ENCODE data around the gene BAMBI. TPM values are rescaled to one million over a fixed set of nuclear protein-coding genes. Genes with fewer than 3 reads are reported as not detected.

Gene BAMBI
- total RNA-seq, 4 donors from 2014 or later = 6.4 to 18.3 (median 14.0) TPM

DNA sequence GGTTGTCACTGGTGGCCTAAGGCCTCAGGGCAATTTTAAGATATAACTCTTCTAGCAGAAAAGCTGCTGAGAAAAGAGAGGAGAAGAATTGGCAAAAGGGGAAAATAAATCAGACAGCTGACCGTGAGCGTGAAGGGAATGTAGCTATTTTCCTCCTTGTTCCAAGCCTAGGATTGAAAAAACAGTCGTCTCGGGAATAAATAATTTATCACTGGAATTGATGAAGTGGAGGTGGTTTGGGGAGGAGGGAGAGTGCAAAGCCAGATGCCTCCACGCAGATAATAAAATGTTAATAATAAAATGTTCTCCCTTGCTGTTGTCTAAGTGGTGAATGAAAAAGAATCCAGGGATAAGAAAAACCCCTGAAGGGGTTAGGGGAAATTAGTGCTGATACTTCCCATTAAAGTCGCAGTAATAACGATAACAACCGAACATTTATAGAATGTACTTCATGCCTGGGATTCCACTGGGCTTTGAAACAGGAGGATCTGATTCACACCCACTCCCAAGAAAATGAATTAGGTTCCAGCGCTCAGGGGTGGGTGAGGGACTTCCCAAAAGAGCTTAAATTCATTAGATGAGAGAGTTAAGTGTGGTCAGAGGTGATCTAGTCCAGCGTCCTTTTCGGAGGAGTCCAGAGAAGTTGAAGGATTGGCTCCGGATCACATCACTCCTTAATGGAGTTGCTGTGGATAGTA lies 27.3 kb downstream of the BAMBI start:
- Histone ChIP-seq H3K27me3 (no peaks in the 10 kb centered on the region), H3K9me3 (no peaks in the 10 kb centered on the region), H3K4me3 (no peak overlapping the region), H3K27ac (peak overlapping the region; percentile 4 to 66), H3K36me3 (no peaks in the 10 kb centered on the region), H3K4me1 (no peaks in the 10 kb centered on the region)
- intact Hi-C loops (cut with DNase I; ENCODE audit: low total_unique reads) = no loop called here
- TF ChIP-seq, protein P1, sequence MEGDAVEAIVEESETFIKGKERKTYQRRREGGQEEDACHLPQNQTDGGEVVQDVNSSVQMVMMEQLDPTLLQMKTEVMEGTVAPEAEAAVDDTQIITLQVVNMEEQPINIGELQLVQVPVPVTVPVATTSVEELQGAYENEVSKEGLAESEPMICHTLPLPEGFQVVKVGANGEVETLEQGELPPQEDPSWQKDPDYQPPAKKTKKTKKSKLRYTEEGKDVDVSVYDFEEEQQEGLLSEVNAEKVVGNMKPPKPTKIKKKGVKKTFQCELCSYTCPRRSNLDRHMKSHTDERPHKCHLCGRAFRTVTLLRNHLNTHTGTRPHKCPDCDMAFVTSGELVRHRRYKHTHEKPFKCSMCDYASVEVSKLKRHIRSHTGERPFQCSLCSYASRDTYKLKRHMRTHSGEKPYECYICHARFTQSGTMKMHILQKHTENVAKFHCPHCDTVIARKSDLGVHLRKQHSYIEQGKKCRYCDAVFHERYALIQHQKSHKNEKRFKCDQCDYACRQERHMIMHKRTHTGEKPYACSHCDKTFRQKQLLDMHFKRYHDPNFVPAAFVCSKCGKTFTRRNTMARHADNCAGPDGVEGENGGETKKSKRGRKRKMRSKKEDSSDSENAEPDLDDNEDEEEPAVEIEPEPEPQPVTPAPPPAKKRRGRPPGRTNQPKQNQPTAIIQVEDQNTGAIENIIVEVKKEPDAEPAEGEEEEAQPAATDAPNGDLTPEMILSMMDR (IDR thresholded peaks at IDR 0.05) = no peak
- TF ChIP-seq POLR2A (IDR thresholded peaks at IDR 0.05) = no peak
- no peak for DNase-seq

DNA sequence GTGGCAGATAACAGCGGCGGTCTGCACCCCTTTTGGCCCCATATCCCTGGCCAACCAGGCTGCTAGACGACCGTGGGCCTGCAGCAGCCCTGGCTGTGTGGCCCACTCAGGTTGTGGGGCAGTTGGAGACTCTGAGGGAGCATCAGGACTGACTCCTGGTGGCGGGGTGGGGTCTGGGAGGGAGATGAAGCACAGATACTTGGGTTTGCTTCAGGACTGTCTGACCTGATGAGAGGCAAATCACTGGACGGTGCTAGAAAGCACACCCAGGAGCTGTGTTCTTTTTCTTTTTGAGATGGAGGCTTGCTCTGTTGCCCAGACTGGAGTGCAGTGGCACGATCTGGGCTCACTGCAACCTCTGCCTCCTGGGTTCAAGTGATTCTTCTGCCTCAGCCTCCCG lies 28.2 kb downstream of the BAMBI start:
- Histone ChIP-seq H3K36me3 (no peaks in the 10 kb centered on the region), H3K4me1 (no peaks in the 10 kb centered on the region), H3K9me3 (no peaks in the 10 kb centered on the region), H3K27me3 (no peaks in the 10 kb centered on the region), H3K4me3 (no peak overlapping the region), H3K27ac (peak overlapping the region; percentile 4 to 66)
- no peak for TF ChIP-seq POLR2A (IDR thresholded peaks at IDR 0.05)
- TF ChIP-seq, protein P1 (IDR thresholded peaks at IDR 0.05) = no peak
- DNase-seq = no peak
- intact Hi-C loops (cut with DNase I; ENCODE audit: low total_unique reads) = no loop called here

DNA sequence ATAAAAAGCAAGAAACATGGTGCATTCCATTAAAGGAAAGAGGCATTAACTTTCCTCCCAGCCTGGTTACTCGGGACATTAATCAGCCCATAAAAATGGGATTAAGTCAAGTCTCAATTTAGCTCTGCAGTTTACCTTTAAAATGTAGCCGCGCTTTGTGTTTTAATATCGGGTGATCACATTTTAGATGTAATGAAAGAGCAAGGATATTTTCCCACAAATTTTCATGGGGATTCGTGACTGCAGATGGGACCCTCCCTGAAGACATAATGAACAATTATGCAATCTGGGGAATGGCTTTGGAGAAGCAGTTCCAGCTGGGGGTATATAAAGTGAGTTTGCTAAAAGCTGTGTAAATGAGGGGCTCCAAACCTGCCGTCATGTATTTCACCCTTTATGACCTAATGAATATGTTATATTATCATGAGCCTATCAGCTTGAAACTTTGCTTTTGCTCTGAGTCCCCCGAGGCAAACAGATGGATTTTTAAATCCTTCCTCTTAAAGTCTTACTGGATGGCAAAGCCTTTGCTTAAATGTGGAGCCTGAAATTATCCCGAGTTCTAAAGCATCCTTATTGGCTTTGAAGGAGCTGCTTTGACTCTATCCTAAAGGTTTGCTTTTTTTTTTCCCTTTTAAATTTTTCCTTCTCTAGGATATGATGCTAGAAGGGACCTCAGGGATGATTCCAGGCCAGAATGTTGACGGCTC lies 31.8 kb downstream of the BAMBI start:
- intact Hi-C loops (cut with DNase I; ENCODE audit: low total_unique reads) = no loop called here
- H3K27ac ChIP-seq = no peak overlapping the region
- DNase-seq = no peak
- no peaks in the 10 kb centered on the region for H3K4me1 ChIP-seq
- no peaks in the 10 kb centered on the region for H3K36me3 ChIP-seq
- no peaks in the 10 kb centered on the region for H3K27me3 ChIP-seq
- TF ChIP-seq POLR2A (IDR thresholded peaks at IDR 0.05) = no peak
- TF ChIP-seq, protein P1 (IDR thresholded peaks at IDR 0.05) = no peak
- no peak overlapping the region for H3K4me3 ChIP-seq
- no peaks in the 10 kb centered on the region for H3K9me3 ChIP-seq

DNA sequence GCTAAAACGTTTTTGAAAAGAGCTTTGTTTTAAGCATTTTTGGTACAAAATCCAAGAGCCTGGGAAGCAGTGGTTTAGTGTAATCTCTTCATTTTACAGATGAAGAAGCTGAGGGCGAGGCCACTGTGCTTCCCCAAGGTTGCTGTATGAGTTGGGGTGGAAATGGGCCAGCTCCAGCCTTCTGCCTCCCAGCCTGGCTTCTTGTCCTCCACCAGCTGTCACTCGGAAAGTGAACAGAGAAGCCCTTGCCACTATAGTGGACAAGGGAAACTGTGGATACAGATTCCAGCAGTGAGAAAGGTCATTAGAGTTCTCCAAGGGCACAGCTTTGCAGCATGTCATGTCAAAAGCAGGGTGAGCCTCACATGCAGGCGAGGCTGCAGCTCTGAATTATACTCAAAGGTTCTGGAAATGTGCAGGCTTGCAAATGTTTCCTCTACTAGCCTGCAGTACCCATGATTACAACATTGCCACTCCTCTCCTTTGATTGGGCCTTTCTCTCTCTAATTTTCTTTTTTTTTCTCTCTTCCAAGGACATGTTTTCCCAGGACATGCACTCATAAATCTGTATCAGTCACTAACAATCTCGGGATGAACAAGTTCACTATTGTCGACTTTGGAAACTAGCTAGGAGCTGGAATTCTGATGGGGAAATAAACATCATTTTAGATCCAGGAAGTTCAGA lies 33.0 kb downstream of the BAMBI start:
- Histone ChIP-seq H3K27ac (no peak overlapping the region), H3K9me3 (no peaks in the 10 kb centered on the region), H3K4me1 (no peaks in the 10 kb centered on the region), H3K4me3 (no peak overlapping the region), H3K27me3 (no peaks in the 10 kb centered on the region), H3K36me3 (no peaks in the 10 kb centered on the region)
- DNase-seq = no peak
- TF ChIP-seq POLR2A (IDR thresholded peaks at IDR 0.05) = no peak
- TF ChIP-seq, protein P1 (IDR thresholded peaks at IDR 0.05) = no peak
- intact Hi-C loops (cut with DNase I; ENCODE audit: low total_unique reads) = no loop called here

DNA sequence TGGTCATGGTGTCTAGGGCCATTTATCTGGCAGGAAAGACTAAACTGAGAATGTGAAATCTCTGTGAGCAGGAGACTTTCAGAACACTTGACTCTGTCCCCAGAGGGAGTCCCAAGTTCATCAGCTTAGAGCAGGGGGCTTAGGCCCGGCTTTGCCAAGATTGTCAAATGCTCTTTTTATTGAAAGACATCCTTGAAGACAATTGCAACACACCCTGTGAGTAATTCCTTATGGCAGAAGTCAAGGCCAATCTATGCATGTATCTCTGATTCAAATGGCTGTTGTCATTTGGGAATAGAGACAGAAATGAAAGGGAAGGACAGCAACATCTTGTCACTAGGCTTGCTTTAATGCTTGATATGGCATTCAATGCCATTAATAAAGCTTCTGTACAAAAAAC lies 33.7 kb downstream of the BAMBI start:
- H3K36me3 ChIP-seq = no peaks in the 10 kb centered on the region
- no peaks in the 10 kb centered on the region for H3K27me3 ChIP-seq
- intact Hi-C loops (cut with DNase I; ENCODE audit: low total_unique reads) = no loop called here
- no peak for DNase-seq
- no peaks in the 10 kb centered on the region for H3K4me1 ChIP-seq
- no peak overlapping the region for H3K4me3 ChIP-seq
- H3K9me3 ChIP-seq = no peaks in the 10 kb centered on the region
- no peak for TF ChIP-seq POLR2A (IDR thresholded peaks at IDR 0.05)
- TF ChIP-seq, protein P1 (IDR thresholded peaks at IDR 0.05) = no peak
- H3K27ac ChIP-seq = no peak overlapping the region

All from uterus (tissue), 4 donors.